Kasumi-1 (cell line): ENCODE data around the gene RPGR.

Source experiments
- DNase-seq, 2 experiments: peaks; one replicate each; lab custom pipeline; 2025; lab: John Stamatoyannopoulos, UW

Gene RPGR

GRCh38 chrX:38262715-38263620 is 64.3 kb downstream of the RPGR start:
- DNase-seq: no peak

DNA sequence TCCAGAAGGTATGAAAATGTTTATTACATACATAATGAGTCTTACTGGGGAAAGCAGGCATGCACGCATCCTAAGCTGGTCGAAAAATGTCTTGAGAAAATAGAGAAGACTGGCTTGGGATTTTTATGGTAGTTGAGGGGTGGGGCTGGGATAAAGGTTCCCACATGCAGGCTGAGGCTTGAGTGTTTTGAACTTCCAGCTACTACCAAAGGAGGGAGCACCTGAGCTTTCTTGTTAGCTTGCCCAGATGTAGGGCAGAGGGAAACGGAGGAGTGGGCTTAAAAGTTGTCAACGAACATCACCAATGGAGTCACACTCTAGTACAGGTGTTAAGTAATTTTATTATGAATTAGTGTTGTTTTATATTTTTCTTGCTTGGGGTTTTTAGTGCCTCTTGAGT is 67.1 kb downstream of the RPGR start:
- peak; percentile 26 to 48 for DNase-seq

GRCh38 chrX:38256019-38256418 is 71.3 kb downstream of the RPGR start:
- DNase-seq: no peak

- no peak for DNase-seq
These were observed 77.3 kb downstream of the RPGR start for GRCh38 chrX:38249965-38250364.

DNA sequence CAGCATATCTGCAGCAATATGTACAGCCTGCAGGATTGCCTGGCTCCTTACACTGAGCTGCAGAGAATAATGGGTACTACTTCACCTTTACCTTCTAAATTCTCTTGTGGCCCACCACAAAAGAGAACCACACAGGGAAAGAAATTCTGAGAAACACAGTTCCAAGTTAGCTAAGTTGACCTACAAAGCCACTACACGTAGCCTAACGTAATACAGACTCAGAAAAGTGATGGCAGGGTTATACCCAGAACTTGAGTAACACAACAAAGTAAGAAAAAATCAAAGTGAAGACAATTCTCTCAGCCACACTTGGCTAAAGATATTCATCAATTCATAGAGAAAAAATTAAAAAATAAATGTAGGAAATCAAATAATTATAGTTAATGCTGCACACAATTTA is 80.3 kb downstream of the RPGR start:
- no peak for DNase-seq

DNA sequence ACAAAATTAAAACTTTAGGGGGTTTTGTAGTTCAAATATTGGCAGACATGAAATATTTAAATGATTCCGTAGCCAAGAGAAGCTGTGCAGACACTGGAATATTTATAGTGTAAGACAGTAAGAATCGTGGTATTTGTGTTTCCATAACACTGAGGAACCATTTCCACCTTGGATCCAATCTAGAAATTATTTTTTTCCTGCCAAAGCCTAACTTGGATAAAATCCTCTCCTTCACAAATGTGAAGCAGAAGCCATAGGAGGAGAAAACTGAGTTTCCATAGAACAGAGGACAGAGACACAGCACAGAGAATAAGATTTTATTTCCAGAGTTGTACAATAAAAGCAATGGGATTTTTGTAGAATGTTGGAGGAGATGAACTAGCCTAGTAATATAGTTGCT is 86.8 kb downstream of the RPGR start:
- DNase-seq: no peak

DNA sequence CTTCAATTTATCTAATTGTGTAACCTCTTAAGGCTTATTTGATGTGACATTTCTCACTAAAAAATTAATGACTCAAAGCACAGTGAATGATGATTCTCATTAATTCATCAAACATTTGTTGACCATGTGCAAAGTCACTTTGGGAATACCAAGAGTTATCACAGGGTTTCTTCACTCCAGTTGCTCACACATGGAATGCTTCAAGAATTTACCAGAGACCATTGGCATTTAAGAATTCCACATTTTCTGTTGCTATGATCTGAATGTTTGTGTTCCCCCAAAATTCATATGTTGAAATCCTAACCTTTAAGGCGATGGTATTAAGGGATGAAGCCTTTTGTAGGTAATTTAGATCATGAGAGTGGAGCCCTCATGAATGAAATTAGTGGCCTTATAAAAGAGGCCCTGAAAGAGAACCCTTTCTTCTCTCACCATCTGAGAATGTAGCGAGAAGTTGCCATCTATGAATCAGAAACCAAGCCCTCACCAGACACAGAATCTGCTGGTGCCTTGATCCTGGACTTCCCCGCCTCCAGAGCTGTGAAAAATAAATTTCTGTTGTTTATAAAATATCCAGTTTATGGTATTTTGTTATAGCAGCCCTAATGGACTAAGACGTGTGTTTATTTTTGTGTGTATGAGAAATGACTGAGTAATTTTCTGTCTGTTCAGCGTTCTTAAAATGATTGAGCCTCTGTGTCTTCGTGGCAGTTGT is 90.3 kb downstream of the RPGR start:
- no peak for DNase-seq

DNA sequence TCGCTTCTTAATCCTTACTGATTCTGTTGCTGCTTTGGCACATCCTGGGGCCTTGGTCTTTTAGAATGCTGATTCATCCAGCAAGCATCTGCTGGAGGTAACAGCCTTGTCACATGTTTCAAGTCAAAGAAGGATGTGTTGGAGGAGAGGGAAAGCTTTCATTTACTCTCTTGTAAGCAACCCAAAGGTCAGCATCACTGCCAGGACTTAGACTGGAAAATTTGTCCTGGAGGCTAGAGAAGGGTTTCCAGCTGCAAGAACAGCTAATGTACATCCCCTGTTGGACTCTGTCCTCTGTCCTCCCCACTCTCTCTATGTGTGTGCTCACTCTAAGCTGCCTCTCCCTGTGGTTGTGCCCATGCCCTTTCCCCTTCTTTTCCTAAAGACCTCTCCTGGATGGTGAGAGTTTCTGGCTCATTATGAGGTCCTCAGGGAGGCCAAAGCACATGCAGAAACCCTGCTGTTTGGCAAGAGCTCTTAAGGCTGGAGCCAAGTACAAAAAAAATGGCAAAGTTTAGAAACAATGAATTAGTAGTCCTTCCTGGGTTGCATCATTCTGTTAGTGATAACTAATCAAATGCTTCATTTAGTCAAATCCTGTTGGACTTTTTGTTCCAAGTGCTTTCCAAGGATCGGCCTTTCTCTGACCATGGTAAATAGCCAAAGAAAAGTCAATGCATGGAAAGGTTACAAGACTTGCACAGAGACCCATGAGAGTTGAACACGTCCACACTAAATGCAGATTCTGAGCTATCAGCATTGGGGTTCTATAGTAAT is 93.2 kb downstream of the RPGR start:
- DNase-seq: no peak

DNA sequence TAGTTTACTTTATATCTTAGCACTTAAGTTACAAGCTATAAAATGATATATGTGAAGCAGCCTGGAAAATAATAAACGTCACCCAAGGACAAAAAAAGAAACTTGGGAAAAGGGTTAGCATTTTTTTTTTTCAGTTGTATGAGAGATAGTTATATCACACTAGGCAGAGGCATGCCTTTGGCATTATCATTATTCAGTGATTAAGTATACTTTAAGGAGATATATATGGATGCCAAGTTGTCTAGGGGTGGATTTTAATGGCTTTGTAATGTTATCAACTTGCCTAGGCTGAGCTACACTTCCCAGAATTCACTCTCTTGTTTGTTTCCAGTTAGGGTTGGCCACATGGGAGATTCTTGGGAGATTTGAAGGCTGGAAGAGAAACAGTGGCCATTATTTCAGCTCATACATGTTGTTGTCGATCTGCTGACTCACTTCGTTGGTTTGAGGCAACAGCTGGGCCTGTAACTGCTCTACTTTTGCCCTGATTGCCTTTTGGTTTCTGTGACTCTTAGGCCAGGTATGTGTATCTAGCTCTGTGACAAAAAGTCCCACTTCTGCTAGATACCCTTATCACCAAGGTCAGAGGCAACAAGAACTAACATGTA is 95.1 kb downstream of the RPGR start:
- no peak for DNase-seq

DNA sequence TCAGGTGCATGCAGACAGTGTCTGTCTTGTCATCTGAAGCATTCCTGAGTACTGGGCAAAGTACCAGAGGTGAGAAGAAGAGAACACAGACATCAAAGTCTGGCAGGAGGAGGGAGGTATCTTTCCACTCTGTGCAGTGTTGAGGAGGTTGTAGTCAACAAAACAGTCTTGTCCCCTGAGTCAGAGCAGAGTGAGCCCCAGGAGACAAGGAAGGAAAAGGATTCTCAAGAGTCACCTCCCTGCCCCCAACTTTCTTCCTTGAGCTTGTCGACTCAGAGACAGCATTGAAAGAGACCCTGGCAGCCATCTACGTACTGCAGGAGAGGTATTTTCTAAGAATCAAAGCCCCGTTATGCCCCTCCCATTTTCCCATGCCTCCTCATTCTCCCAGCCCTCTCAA is 102.2 kb downstream of the RPGR start:
- DNase-seq: no peak

- DNase-seq: no peak
These were observed 103.1 kb downstream of the RPGR start for GRCh38 chrX:38224160-38224559.

- no peak for DNase-seq
These were observed 105.8 kb downstream of the RPGR start for GRCh38 chrX:38221391-38221929.

GRCh38 chrX:38220415-38221390 is 106.6 kb downstream of the RPGR start, which contains the start of gene SRPX:
TSS of gene SRPX (minus strand) at chrX:38220871. CDS start at chrX:38220792, 79 bp downstream.
- peak in 1 of 2 experiments; percentile 14 for DNase-seq

- peak; percentile 51 to 67 for DNase-seq
These were observed 107.3 kb downstream of the RPGR start for GRCh38 chrX:38220024-38220414.
